Astrocyte of the hippocampus (primary cell): ENCODE data around the gene ZNF417.

ENCODE experiments used
- DNase-seq: peaks from one replicate; pipeline ENCODE4 v3.0.0; 2011; ENCODE audit warnings: low read depth, low spot score

Gene ZNF417

DNA sequence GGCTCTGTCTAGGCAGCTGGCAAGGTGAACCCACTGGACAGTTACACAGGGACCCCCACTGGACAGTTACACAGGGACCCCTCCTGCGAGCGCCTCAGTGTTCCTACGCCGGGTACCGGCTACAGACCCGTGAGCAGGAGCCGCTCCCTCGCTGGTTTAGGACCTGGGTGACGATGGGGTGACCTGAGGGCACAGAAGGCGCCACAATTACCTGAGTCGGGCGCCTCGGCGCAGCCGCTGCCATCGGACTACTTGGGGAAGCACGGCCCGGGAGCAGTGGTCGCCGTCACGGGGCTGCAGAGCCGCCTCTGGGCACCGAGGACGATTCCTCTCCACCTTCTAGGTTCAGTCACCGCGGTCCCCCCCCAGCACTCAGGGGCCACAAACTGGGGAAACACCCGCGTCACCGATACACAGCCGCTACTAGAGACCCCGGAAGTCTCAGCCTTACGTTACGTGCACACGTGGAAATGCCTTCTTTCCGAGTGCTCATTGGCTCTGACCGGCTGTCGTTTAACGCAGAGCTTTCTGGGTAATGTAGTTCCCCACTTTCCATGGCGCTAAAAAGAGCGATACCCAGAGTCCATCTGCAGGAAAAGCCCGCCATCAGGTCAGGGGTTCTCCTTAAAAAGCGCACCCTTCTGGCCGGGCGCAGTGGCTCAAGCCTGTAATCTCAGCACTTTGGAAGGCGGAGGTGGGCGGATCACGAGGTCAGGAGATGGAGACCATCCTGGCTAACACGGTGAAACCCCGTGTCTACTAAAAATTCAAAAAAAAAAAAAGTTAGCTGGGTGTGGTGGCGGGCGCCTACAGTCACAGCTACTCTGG, at the start of gene ZNF417:
Gene ZNF417 (minus strand): TSS at position 425 of the 828 bp plus-strand sequence. CDS start 181 bp downstream, at position 244.
- peak; percentile 96 for DNase-seq

DNA sequence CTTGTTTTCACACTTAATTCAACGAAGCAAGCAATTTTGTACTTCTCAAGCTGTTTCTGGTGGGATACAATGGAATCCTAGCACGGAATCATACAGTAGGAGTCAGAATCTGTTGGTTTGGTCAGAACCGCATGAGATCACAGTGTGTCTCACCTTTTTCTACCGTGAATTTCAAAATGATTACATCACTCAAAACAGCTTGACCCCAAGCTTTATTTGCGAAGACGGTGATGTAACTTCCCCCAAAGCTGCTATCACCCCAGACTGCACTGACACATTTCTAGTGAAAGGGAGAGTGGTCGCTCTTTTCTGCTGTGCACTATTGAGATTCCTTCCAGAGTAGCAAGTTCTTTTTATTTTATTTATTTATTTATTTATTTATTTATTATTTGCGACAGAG, 48.4 kb upstream of the ZNF417 start:
- DNase-seq = no peak

DNA sequence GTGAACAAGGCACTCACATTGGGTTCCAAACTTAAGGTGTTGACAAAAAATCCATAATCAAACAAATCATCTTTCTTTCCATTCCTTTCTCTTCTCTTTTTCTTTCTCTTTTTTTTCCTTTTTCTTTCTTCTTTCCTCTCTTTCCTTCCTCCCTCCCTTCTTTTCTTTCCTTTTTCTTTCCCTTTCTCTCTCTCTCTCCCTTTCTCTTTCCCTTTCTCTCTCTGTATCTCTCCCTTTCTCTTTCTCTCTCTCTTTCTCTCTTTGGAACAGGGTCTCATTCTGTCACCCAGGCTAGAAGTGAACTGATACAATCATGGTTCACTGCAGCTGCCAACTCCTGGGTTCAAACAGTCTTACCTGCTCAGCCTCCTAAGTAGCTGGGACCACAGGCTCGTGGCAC, 45.4 kb upstream of the ZNF417 start:
- no peak for DNase-seq

DNA sequence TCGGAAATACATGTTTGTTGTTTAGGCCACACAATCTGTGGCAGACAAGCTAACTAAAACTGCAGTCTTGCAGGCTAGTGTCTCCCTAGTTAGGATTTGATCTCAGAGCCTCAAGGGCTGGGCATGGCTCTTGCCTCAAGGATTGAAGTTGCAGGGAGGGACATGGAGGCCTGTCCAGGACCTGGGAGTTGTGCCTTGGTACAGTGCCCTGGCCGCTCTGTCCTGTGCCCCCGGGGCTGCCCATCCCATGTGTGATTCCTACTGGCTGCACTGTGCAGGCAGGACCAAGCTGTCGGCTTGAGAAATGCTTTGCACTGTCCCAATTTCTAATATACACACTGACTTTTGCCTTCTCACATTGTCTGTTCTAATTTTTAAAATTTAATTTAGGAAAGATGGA, 38.6 kb upstream of the ZNF417 start:
- DNase-seq = no peak

DNA sequence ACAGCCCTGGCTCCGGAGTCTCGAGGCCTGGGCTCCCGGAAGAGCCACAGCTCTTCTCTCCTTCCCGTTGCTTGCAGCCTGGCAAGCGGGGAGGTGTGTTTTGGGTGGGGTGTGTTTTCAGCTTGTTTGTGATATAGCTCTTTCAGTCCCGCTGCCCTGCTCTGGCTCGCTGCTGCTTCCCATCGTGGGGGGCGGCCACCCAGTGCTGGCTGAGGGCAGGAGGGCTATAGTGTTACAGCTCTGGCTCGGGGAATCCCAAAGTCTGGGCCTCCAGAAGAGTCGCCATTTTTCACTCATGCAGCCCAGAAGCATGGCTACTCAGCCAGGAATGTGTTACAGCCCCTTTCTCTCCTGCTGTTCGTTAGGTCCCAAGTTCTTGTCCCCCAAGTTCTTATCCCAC, 33.3 kb upstream of the ZNF417 start:
- no peak for DNase-seq

DNA sequence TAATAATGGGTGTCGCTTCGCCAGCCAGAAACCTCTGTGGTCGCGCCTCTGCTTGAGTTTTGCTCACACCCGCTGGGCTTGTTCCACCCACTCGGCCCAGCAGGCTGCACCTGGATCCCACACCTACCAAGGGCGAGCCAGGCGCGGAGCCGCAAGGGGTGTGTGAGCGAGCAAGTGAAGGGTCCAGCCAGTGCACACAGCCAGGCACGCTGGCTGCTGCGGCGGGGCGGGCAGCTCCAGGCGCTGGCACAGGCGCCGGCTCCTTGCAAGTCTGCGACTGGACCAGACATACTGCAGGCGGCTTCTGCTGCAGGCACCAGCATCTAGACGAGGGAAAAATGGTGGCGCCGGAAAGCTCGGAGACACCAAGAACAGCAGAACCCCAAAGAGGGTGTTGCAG, 32.9 kb upstream of the ZNF417 start:
- DNase-seq = no peak

DNA sequence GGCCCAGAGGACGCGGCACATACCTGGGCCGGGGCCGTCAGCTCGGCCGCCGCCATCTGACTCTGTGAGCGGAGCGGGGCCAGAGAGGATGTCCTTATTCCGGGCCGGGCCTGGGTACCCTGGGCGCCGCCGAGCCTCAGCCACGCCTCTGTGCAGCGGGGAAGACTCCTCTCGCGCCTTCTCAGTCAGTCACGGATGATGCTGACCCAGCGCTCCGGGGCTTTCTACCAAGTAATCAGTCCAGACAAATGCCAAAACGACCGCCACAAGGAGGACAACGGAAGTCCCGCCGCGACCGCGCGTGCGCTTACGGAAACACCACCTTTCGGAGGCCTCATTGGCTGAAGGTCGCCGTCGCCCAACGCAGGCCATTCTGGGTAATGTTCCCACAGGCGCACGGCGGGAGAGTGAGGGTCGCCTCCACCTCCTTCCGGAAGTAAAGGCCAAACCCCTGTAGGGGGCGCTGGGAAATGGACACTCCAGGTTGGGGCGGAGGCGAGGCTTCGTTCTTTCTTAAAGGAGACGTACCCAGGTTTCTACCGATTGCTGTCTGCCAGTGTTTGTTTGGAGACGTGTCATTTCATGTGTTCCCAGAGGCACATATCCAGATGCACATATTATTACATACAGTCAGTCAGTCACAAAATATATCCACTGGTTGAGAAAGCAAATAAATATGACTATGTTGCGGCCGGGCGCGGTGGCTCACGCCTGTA, 31.2 kb upstream of the ZNF417 start, which contains the start of gene ZNF256:
Gene ZNF256 (minus strand): TSS at position 288 of the 716 bp plus-strand sequence. CDS start 232 bp downstream, at position 56.
- peak; percentile 98 for DNase-seq

DNA sequence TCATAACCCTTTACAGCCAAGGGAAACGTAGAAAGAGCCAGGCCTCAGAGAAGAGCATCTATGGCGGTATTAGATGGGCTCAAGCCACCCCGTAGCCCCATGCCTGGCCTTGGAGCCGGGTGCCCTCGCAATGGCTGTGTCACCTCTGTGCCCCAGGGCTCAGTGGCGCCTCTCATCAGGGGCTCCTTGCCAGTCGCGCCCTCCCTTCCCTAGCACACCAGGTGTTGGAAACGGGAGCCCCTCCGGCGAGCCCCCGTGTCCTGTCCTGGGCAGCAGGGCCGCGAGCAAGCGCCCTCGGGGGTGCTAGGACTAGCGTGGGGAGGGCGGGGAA, 30.7 kb upstream of the ZNF417 start:
- DNase-seq = no peak

DNA sequence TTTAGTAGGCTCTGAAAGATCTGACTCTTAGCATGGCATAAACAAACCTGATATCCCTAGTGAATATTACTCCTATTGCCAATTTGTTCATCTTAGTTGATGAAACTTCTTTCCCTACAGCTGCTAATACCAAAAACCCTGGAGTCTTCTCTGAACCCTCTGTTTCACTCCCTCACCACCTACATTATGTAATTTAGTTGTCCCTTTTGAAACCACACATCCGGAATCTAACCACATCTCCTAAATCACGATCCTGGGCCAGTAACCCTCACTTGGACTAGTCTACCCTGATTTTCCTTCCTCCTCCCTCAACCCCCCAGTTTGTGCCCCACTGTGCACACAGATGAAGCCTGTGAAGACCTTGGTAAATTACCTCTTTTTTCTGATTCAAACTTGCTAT, 29.9 kb upstream of the ZNF417 start:
- no peak for DNase-seq

DNA sequence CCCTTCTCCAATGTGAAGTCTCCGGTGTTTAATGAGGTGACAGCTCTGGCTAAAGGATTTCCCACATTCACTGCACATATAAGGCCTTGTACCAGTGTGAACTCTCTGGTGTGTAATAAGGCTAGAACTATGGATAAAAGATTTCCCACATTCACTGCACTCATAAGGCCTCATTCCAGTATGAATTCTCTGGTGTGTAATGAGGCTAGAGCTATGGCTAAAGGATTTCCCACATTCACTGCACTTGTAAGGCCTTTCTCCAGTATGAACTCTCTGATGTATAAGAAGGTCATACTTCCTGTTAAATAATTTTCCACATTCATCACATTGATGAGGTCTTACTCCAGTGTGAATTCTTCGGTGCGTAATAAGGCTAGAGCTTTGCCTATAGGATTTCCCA, 25.2 kb upstream of the ZNF417 start:
- DNase-seq = no peak

DNA sequence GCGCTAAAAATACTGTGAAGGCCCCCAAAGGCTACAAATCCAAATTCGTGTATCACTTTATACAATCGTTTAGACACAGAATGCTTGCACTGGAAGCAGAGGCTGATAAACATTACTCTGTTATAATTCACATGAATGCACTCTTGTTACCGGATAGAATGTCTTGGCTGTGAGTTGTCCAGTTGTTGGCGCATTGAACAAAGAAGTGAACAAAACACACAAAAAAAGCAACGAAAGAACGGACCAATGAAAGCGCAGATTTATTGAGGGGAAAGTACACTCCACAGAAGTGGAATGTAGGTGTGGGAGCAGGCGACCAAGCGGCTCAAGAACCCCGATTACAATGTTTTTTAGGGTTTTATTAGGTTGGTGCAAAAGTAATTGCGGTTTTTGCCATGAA, 19.3 kb upstream of the ZNF417 start:
- no peak for DNase-seq

DNA sequence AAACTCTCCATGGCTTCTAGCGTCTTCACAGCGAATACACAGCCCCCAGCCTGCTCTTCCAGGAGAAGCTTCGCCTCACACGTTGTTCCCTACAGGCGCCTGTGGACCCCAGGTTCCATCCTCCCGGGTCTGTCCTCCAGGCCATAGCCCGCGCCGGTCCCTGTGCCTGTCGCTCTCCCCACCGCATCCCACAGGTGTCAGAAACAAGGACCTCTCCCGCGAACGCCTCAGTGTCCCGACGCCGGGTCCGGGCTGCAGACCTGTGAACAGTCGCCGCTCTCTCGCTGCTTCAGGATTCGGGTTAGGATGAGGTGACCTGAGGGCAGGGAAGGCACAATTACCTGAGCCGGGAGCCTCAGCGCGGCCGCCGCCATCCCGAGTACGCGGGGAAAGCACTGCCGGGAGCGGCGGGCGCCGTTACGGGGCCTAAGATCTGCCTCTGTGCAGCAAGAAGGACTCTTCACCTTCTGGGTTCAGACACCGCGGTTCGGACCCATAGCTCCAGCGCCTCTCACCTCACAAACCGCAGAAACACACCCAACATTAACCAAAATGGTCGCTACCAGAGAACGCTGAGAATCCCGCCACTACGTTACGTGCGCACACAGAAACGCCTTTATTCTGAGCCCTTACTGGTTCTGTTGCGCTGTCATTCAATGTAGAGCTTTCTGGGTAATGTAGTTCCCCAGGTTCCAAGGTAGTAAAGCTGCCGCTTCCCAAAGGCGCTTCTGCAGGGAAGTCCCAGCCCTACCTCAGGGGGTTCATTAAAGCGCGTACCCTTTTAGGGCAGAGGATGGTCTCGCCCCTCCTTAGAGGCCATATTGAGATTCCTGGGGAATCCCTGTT, 18.7 kb upstream of the ZNF417 start, which contains the start of gene ZNF418:
Gene ZNF418 (minus strand): TSS at position 583 of the 846 bp plus-strand sequence. CDS start 1,580 bp downstream, outside the sequence.
- DNase-seq = peak; percentile 91

DNA sequence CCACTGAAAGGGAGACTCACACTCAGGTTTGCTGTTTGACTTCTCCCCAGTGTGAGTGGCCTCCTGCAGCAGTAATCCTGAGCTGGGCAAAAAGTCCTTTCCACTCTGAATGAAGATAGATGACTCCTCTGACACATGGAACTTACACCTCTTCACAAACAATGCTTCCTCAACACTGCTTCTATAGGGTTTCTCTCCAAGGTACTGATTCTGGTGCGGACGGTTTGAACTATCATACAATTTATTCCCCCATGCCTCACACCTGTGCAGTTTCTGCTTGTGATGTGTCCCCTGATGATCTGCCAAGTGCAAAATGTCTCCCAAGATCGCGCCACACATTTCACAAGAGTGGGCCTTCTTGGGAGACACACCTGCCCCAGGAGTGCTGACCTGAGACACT, 11.2 kb upstream of the ZNF417 start:
- no peak for DNase-seq

DNA sequence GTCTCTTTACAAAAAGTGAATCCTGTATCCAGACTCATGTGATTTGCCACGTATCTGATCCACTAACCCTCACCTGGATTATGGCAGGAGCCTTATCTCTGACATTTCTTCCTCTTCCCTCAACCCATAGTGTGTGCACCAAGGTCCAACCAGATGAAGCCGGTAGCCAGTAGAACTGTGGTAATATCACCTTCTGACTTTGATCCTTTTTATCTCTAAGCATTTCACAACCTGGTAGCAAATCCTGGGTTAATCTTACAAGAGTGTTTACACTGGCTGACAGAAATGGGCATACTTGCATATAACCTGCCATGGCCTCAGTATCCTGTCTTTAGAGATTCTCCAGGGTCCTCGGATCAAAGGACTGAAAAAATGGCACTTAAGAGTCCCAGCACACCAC, 1.9 kb downstream of the ZNF417 start:
- no peak for DNase-seq

DNA sequence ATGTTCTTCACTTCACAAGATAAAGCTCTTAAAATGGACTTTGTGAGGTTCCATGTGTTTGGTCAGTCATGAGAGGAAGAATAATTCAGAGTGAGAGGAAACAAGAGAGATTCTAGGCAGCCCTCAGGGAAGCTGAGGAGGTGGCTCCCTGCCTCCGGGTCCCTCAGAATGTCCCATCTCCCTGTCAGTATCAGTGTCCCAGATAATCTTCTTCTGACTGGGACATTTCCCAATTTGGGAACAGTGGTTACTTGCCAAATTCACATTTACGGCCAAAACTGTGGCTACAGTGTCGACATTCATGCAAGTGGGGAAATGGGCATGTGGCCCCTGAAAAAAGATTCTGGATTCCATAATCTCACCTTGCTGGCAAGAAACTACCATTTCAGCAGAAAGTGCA, 9.0 kb downstream of the ZNF417 start:
- no peak for DNase-seq

DNA sequence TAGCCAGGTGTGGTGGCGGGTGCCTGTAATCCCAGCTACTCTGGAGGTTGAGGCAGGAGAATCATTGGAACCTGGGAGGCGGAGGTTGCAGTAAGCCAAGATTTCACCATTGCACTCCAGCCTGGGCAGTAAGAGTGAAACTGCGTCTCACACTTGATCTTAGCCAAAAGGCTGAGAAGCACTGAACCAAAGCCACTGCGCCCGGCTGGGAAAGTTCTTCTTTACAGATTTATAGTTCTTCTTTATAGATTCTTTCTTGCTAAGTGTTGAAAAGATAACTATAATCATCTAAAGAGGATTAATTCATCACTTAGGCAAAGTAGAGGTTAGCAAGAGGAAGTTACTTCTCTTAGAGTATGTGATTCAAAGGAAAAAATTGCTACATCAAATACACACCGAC, 11.1 kb downstream of the ZNF417 start:
- no peak for DNase-seq

DNA sequence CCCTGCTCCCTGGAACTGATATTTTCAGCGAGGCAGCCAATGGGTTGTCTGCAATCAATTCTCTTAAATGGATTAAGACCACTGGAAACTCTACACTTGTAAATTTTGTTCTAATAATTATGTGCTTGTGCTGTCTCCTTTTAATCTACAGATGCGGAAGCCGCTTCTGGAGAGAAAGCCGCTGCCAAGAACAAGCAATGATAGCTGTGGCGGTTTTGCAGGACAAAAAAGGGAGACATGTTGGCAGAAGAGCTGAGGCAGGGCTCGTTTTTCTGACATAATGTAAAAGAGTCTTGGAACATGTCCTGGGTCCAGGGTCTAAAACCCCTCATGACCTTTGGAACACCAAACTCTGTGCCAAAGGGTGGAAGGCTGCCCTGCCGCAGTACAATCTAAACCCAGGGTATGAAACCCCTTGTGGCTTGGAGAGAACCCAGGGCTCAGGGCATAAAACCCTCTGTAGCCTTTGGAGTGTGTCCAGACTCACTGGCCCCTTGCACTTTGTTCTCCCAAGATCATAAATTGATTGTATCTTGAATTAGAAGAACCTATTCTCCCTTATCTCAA, 12.7 kb downstream of the ZNF417 start:
- DNase-seq = no peak

DNA sequence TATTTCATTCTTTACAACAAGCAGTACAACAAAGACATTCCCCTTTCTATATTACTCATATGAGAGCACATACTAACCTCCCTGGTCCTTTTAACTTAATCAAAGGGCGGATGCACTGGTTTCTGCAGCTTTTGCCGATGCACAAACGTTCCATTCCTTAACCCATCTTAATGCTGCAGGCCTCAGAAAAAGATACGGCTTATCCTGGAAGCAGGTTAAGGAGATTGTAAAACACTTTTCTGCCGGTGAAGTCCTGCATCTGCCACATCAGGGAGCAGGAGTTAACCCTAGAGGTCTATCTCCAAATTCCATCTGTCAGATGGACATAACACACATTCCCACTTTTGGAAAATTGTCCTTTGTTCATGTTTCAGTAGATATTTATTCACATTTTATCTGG, 16.1 kb downstream of the ZNF417 start:
- no peak for DNase-seq

DNA sequence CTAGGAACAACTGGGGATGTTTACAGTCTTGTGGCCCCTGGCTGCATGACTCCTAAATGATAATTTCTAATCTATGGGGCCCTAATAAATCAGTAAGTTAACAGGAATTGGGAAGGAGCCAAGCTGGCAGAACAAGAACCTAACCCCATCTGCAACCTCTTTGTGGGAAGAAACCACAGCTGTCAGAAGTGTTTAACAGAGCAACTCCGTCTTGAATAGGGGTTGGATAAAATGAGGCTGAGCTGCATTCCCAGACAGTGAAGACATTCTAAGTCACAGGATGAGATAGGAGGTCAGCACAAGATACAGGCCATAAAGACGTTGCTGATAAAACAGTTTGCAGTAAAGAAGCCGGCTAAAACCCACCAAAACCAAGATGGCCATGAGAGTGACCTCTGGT, 25.7 kb downstream of the ZNF417 start:
- DNase-seq = peak; percentile 82

DNA sequence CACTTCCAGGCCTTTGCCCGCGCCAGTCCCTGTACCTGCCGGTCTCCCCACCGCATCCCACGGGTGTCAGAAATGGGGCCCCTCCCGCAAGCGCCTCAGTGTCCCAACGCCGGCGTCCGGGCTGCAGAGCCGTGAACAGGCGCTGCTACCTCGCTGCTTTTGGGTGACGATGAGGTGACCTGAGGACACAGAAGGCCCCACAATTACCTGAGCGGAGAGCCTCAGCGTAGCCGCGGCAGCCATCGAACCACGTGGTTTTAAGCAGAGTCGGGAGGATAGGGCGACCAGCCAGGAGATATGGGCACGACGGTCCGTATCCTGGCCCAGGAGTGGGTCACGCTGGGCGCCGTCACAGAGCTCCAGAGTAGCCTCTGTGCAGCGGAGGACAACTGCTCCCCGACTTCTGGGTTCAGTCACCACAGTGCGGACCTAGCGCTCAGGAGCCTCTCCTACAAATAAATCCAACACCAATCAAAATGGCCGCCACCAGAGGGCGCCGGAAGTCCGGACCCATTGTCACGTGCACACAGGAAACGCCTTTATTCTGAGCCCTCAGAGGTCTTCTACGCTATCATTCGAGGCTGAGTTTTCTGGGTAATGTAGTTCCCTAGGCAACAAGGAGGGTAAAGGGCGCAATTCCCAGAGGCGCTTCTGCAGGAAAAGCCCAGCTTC, 27.7 kb downstream of the ZNF417 start, which contains the start of gene ZNF814:
Gene ZNF814 (minus strand): TSS at position 478 of the 672 bp plus-strand sequence. CDS start 235 bp downstream, at position 243.
- DNase-seq = peak; percentile 90

DNA sequence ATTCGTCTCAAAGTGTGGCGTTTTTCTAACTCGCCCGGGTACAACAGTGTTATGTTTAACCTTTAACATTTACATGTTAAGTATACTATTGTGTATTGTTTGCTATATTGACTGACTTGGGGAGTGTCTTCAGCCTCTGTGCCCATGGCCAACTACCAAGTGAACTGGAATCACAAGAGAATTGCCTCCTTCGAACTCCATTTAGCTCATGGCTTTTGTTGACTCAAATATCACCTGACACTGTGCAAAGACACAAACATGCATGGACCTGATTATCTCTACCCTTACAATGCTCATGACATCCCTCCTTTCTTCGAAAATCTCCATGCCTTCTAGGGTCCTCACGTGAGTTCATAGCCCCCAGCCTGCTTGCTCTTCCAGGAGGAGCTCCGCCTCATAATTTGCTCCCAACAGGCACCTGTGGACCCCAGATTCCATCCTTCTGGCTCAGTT, 28.3 kb downstream of the ZNF417 start:
- DNase-seq = peak; percentile 31
